Adipocyte (in vitro differentiated cells): ENCODE results near the gene MNT.

ENCODE experiments used
- DNase-seq: peaks from one replicate; pipeline ENCODE4 v3.0.0-alpha.2; 2015; ENCODE audit warnings: low read depth
- H3K27me3 ChIP-seq: replicated peaks from 2 replicates; pipeline ENCODE4 v1.7.0; 2013; ENCODE audit warnings: mild to moderate bottlenecking, low read length, moderate library complexity; ENCODE audit not compliant: control insufficient read depth, insufficient read depth
- H3K36me3 ChIP-seq: 2 replicates; pipeline ENCODE4 v1.7.0; 2013; ENCODE audit warnings: low read length, mild to moderate bottlenecking, moderate library complexity; ENCODE audit not compliant: control insufficient read depth, insufficient read depth, severe bottlenecking
- H3K4me1 ChIP-seq: 2 replicates; pipeline ENCODE4 v1.7.0; 2013; ENCODE audit warnings: mild to moderate bottlenecking, low read length, moderate library complexity; ENCODE audit not compliant: control insufficient read depth, insufficient read depth
- H3K4me3 ChIP-seq: 2 replicates; pipeline ENCODE4 v1.7.0; 2013; ENCODE audit warnings: mild to moderate bottlenecking, low read length, moderate library complexity
- H3K9ac ChIP-seq: 2 replicates; pipeline ENCODE4 v1.7.0; 2013; ENCODE audit warnings: mild to moderate bottlenecking, low read length, moderate library complexity
- H3K9me3 ChIP-seq: 2 replicates; pipeline ENCODE4 v1.7.0; 2013; ENCODE audit warnings: mild to moderate bottlenecking, low read length, moderate library complexity; ENCODE audit not compliant: control insufficient read depth

Gene MNT

DNA sequence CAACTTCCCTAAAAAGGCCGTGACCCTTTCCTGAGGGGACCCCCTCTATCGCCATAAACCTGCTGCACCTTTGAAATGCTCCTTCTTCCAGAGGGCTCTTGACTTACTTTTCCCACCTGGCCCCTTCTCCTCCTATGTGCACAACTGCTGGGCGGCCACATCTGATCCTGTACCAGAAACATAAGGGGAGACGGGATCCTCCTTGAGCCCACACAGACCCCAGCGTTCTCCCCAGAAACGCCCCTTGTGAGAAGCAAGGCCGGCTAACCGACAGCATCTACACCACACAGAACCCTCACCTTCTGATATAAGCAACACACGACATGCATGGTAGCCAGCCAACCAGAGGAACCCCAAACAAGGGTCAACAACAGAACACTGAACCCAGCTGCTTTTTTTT is 14.2 kb upstream of the MNT start:
- H3K36me3 ChIP-seq = peaks cover 22% of the 10 kb centered on the region
- H3K4me3 ChIP-seq = no peak overlapping the region
- DNase-seq = no peak
- no peaks in the 10 kb centered on the region for H3K27me3 ChIP-seq
- H3K9me3 ChIP-seq = no peaks in the 10 kb centered on the region
- no peak overlapping the region for H3K9ac ChIP-seq
- peaks cover 30% of the 10 kb centered on the region for H3K4me1 ChIP-seq

DNA sequence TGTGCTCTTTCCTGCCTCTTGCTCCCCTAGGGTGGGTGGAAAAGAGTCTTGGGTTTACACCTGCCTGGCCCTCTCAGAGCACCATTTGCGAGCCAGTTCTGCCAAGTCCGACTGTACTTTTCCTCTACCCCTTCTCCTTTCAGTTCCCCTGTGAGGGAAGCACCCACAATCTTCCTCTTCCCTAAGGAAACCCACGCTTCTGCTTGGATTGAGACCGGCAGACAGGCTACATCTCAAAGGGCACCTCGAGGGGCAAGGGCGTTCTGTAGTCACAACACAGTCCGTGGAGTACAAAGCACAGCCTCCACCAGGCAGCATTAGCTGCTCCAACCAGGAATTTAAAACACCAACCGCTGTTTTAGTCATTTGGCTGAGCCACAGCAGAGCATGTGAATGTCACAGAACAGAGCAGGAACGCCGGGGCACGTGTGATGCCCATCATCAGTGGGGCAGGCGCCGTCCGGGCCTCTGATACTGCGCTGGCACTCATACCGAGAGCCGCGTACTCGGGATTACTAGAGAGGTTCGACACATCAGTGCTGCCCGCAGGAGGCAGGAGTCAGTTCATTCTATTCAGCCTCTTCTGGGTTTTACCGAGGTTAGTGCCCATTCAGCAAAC is 13.7 kb upstream of the MNT start:
- Histone ChIP-seq H3K4me3 (no peak overlapping the region), H3K9me3 (no peaks in the 10 kb centered on the region), H3K27me3 (no peaks in the 10 kb centered on the region), H3K9ac (no peak overlapping the region), H3K36me3 (peaks cover 17% of the 10 kb centered on the region), H3K4me1 (peaks cover 29% of the 10 kb centered on the region)
- DNase-seq = no peak

DNA sequence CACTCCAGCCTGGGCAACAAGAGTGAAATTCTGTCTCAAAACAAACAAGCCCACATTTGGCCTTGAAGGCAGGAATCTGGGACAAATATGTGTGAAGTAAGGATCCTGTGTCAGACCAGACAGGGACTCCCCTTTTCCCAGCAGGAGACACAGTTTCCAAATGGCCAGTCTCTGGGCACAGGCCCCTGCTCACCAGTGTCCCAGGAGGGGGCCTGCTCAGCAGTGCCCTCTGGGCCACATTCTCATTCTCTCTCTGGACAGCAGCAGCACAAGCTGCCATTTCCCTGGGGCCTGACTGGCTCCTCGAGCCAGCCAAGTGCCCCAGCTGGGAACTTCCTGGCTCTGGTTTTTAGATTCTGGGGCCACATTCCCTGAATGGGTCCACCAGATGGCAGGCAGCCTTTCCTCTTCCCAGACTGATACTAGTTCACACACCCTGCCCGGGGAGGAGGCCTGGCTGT is 11.7 kb upstream of the MNT start:
- H3K4me3 ChIP-seq = no peak overlapping the region
- peak overlapping the region; percentile 5 for H3K9ac ChIP-seq
- no peaks in the 10 kb centered on the region for H3K27me3 ChIP-seq
- peaks cover 14% of the 10 kb centered on the region for H3K36me3 ChIP-seq
- H3K9me3 ChIP-seq = no peaks in the 10 kb centered on the region
- DNase-seq = peak; percentile 56
- H3K4me1 ChIP-seq = peaks cover 19% of the 10 kb centered on the region

DNA sequence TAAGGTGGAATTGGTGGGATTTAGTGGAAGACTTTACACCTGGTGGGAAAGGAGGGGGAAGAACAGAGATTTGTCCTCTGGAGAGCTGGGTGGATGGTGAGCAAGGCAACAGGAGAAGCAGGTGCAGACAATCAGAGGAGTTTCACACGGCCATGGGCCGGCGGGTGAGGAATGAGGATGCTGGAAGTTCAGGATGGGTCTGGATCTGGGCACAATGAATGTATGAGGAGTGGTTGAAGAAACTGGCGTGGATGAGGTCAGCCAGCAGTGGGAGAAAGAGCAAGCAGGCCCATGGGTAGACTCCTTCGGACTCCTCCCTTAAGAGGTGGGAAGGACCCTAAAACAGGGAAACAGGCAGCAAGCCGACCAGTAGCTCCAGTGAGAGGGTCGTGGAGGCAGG is 10.1 kb upstream of the MNT start:
- H3K9me3 ChIP-seq = no peaks in the 10 kb centered on the region
- DNase-seq = no peak
- peak overlapping the region; percentile 10 for H3K9ac ChIP-seq
- H3K4me3 ChIP-seq = no peak overlapping the region
- H3K36me3 ChIP-seq = peaks cover 14% of the 10 kb centered on the region
- peaks cover 35% of the 10 kb centered on the region for H3K4me1 ChIP-seq
- no peaks in the 10 kb centered on the region for H3K27me3 ChIP-seq

DNA sequence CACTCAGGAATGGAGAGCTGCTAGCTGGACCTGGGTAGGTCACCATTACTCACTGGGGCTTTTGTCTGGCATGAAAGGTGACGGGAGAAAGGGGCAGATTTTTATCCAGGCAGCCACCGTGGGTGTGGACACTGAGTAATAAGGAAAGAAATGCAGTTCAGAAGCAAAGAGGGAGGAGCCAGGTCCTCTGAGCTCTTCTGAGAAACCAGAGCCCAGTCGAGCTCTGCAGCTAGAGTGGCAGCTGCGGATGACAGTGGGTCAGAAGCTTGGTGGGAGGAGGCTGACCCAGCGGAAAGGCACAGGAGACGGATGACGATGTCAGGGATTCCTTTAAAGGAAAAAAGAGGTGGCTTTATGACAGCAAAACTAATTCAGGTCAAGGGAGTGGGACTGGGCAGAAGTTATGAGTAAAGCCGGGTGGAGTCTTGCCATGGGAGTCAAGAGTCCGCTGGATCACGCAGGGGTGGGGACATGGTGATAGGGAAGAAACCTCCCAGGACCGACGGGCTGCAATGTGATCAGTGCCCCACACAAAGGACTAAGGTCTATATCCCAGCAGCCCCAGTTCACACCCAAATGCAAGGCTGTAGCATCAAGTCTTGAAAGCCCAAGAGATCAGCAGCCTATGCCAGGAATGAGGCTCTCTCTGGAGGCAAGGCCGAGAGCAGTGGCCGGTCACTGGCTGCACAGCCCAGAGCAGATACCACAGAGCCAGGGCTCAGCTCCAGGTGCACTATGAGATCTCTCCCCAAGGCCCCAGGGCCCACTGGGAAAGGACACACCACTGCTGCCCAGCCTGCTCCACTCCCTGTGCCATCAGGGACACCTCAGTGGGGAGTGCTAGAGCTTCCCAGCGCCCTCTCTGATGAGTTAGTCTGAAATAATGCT is 6.3 kb upstream of the MNT start:
- peak overlapping the region; percentile 39 for H3K4me3 ChIP-seq
- DNase-seq = peak; percentile 94
- no peaks in the 10 kb centered on the region for H3K9me3 ChIP-seq
- H3K36me3 ChIP-seq = no peaks in the 10 kb centered on the region
- H3K9ac ChIP-seq = peak overlapping the region; percentile 77
- no peaks in the 10 kb centered on the region for H3K27me3 ChIP-seq
- peaks cover 59% of the 10 kb centered on the region for H3K4me1 ChIP-seq

DNA sequence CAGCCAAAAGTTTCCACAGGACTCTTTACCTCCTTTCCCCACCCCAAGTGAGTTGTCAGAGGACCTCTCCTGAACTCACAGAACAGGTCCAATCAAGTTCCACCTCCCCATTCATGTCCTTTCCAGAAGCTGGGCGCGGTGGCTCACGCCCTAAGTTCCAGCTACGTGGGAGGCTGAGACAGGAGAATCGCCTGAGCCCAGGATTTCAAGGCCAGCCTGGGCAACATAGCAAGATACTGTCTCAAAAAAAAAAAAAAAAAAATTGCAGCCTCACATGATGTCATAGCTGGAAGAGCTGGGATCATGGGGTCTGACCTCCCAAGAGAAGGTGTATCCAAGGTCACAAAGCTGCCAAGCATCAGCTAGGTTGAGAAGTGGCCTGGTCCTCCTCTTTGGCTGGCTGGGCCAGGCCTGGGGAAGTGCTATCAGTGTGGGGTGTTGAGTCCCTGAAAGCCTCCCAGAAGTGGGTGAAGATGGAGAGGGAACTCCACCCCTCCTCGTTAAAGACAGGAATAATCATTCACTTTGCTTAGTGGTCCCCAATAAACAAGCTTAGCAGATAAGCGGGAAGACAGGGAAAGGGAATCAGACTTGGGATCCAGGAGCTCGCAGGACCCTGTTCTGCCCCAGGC is 5.5 kb upstream of the MNT start:
- peak overlapping the region; percentile 77 for H3K9ac ChIP-seq
- H3K36me3 ChIP-seq = no peaks in the 10 kb centered on the region
- no peaks in the 10 kb centered on the region for H3K27me3 ChIP-seq
- DNase-seq = no peak
- H3K4me1 ChIP-seq = peaks cover 58% of the 10 kb centered on the region
- H3K4me3 ChIP-seq = peak overlapping the region; percentile 39
- no peaks in the 10 kb centered on the region for H3K9me3 ChIP-seq

DNA sequence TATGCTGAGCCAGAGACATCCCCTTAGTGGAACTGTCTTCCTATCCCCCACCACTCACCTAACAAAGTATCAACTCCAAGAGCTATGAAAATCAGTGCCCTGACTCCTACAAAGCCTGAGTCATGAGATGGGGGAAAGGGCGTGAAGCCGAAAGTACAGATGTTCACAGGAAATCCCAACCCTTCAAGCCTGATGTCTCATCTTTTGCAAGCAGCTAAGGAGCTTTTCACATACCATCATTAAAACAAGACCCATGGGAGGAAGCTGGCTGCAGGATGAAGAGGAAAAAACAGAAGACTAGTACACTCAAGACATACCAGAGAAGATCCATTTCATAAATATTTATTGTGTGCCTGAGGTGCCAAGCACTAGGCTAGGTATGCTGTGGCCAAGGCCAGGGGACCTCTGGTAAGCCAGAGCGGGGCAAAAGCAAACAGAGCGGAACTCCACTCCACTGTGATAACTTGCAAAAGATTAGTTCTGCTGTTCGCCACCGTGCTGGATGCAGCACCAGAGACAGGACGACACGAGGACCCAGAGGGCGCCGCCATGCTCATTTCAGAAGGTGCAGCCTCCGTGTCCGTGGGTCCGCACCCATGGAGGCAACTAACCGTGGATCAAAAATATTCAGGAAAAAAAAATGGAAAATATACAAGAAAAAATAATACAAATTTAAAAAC is 4.5 kb upstream of the MNT start:
- Histone ChIP-seq H3K4me3 (peak overlapping the region; percentile 53), H3K36me3 (no peaks in the 10 kb centered on the region), H3K9ac (peak overlapping the region; percentile 83), H3K4me1 (peaks cover 58% of the 10 kb centered on the region), H3K27me3 (no peaks in the 10 kb centered on the region), H3K9me3 (no peaks in the 10 kb centered on the region)
- DNase-seq = peak; percentile 85

DNA sequence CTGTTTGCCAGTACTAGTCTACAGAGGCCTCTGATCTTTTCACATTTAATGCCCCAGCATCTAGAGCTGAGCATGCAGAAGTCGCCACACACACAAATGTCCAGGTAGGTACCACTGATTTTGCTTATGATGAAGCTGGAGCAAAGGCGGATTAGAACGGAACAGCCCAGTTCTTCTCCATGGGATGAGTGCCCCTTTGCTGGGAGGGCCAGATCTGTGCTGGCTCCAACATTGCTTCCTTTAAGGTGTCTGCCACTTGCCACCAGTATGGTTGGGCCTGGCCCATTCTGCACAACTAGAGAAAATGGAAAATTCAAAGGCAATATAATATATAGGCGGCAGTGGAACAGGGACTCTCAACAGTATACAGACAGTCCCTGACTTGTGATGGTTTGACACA is 2.2 kb upstream of the MNT start:
- Histone ChIP-seq H3K4me1 (peaks cover 69% of the 10 kb centered on the region), H3K9me3 (no peaks in the 10 kb centered on the region), H3K27me3 (no peaks in the 10 kb centered on the region), H3K4me3 (peak overlapping the region; percentile 77), H3K9ac (peak overlapping the region; percentile 83), H3K36me3 (no peaks in the 10 kb centered on the region)
- DNase-seq = no peak

DNA sequence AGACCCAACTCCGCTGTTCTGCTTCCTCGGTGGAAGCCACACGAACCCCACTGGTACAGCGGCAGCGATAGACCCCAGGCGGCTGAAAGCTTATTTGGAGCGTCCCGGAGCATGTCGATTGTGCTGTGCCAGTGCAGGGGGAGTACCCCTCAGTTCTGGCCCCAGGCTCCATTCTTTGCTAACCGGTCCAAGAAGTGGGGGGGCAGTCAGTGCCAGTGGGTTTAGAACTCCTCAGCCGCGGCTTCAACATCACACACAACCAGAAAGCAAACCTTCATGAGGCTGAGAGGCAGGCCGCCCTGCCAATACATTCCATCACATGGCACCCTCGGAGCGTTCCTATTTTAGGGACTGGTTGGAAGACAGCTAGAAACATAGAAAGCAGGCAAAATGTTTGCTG is 1.7 kb upstream of the MNT start:
- Histone ChIP-seq H3K4me1 (peaks cover 71% of the 10 kb centered on the region), H3K27me3 (no peaks in the 10 kb centered on the region), H3K9ac (peak overlapping the region; percentile 83), H3K9me3 (no peaks in the 10 kb centered on the region), H3K36me3 (no peaks in the 10 kb centered on the region), H3K4me3 (peak overlapping the region; percentile 77)
- no peak for DNase-seq

DNA sequence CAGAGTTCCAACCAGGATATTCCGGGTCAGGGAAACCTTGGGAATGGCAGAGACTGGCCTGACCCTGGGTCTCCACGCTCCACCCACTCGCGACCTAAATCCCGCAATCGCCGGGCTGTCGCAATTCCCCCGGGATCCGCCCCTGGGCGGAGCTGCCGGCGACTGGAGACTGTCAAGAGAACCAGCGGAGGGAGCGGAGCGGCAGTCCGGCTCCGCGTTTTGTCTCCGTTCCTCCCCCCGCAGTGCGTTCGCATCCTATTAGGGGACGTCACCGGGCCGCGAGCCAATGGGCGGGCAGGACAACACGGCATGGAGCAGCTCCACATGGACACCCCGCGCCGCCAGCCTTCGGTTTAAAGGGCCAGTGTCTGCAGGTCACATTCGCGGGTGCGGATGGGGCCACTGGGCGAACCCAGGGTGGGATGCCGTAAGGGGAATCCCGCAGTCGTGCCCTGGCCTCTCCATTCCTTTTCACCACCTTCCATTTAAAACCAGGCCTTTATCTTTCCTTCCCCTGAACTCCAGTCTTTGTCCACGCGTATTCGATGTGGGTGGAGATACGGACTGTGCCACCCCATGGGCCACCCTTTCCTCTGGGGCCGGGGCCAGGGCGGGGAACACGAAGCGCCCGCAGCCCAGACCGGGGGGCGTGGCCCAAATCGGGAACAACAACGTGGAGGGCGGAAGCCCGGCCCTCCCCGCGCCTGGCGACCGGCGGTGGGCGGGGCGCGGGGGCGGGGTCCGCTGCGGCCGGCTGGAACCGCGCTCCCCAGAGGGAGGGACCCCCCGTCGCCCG is 764 bp upstream of the MNT start:
- Histone ChIP-seq H3K9ac (peak overlapping the region; percentile 98), H3K27me3 (no peaks in the 10 kb centered on the region), H3K4me3 (peak overlapping the region; percentile 97), H3K4me1 (peaks cover 67% of the 10 kb centered on the region), H3K36me3 (no peaks in the 10 kb centered on the region), H3K9me3 (no peaks in the 10 kb centered on the region)
- DNase-seq = peak; percentile 100
